ENCODE measurements around the gene SOX21. TPM values are rescaled to one million over a fixed set of nuclear protein-coding genes. Genes with fewer than 3 reads are reported as not detected.

Gene SOX21
- total and polyA plus RNA-seq, 2 of the 8 experiments (the other 6 are each of a cell fraction or from before 2014, with no cell fraction given) = 3.9 TPM

- Histone ChIP-seq H3K4me2 (ENCODE audit: insufficient read depth in 1 of 2, low read depth in 2 of 2, low read length in 2 of 2) (no peak overlapping the region), H2AFZ (ENCODE audit: low read length) (no peak overlapping the region), H2BK5ac (ENCODE audit: low read depth, low read length) (no peak overlapping the region), H2BK120ac (replicated peaks; ENCODE audit: low read depth, low read length) (no peak overlapping the region), H3K18ac (ENCODE audit: extremely low read depth, low read length) (no peak overlapping the region), H3K27ac (ENCODE audit: low read depth, low read length) (no peak overlapping the region), H3K9me3 (ENCODE audit: insufficient read depth in 2 of 2, low read depth in 1 of 2, low read length in 1 of 2) (peaks cover 4 to 6% of the 10 kb centered on the region in 2 experiments; a peak in 2 of 4 replicates), H3K79me1 (ENCODE audit: low read depth, low read length) (no peaks in the 10 kb centered on the region), H3K36me3 (ENCODE audit: control insufficient read depth in 2 of 4, insufficient read depth in 4 of 4, low read length in 3 of 4) (no peaks in the 10 kb centered on the region), H4K5ac (ENCODE audit: insufficient read length, low read depth, low read length) (no peak overlapping the region), H3K4me1 (replicated peaks in 1 of 4; ENCODE audit: control insufficient read depth in 3 of 4, insufficient read depth in 4 of 4, low read length in 3 of 4) (peaks cover 6 to 10% (median 8%) of the 10 kb centered on the region in 4 experiments; a peak in 6 of 7 replicates), H2BK15ac (ENCODE audit: low read length) (no peak overlapping the region), H3K27me3 (replicated peaks in 1 of 4; ENCODE audit: control insufficient read depth in 3 of 4, extremely low read depth in 1 of 4, insufficient read depth in 3 of 4, low read length in 3 of 4) (no peaks in the 10 kb centered on the region), H2BK12ac (ENCODE audit: low read depth, low read length) (no peak overlapping the region), H3K56ac (replicated peaks; ENCODE audit: insufficient read length, low read depth, low read length) (no peak overlapping the region), H3K79me2 (ENCODE audit: control insufficient read depth in 1 of 2, insufficient read depth in 2 of 2, low read length in 2 of 2) (no peaks in the 10 kb centered on the region), H2BK20ac (ENCODE audit: low read length) (no peak overlapping the region), H3K9ac (replicated peaks in 1 of 4; ENCODE audit: extremely low read depth in 1 of 4, low read depth in 3 of 4, low read length in 3 of 4) (no peak overlapping the region), H3K23ac (ENCODE audit: insufficient read length) (no peak overlapping the region), H4K8ac (ENCODE audit: extremely low read depth, insufficient read depth, low read length) (no peak overlapping the region), H3K23me2 (ENCODE audit: low read depth, low read length) (0 out of 2 replicates have a peak, but pooled peaks cover 3% of the 10 kb centered on the region), H4K91ac (replicated peaks; ENCODE audit: insufficient read length, low read length) (no peak overlapping the region), H2AK5ac (ENCODE audit: low read depth, low read length) (no peak overlapping the region), H4K20me1 (replicated peaks in 1 of 2; ENCODE audit: control insufficient read depth in 1 of 2, insufficient read depth in 2 of 2, low read length in 2 of 2) (no peaks in the 10 kb centered on the region), H3K4ac (replicated peaks; ENCODE audit: insufficient read length, low read depth, low read length) (no peak overlapping the region), H3K4me3 (ENCODE audit: extremely low read depth in 1 of 4, insufficient read depth in 2 of 4, low read depth in 3 of 4, low read length in 4 of 4) (no peak overlapping the region), H3K14ac (ENCODE audit: insufficient read length) (no peak overlapping the region)
- CTCF ChIA-PET (ENCODE audit: partially characterized antibody) = no interaction called here
- FAIRE-seq = no peak
- WGBS, 2 experiments (ENCODE audit: extremely low coverage in 1 of 2, insufficient coverage in 1 of 2, insufficient read length in 1 of 2, insufficient replicate concordance in 2 of 2, low coverage in 1 of 2, low lambda C conversion rate in 2 of 2, missing lambda C conversion rate in 1 of 2) = 97% methylated on average over 22 of the region's 22 CpGs; no CpG with 5 or more reads in 1 of the 2 experiments
- DNase-seq (ENCODE audit: low read depth in 1 of 2, low spot score in 2 of 2) = no peak
- POLR2A ChIA-PET (ENCODE audit: partially characterized antibody) = interaction anchor here (0.8 kb wide), 1 partner anchor 12 kb away, joined by 3 read pairs; no protein-coding TSS in a partner anchor
- TF ChIP-seq SP4 (IDR thresholded peaks at IDR 0.05; ENCODE audit: low read length) (no peak), RXRA (IDR thresholded peaks at IDR 0.05; ENCODE audit: insufficient read depth, low read depth, low read length) (no peak), EP300 (IDR thresholded peaks at IDR 0.05; ENCODE audit: borderline replicate concordance in 1 of 2, low read depth in 2 of 2, low read length in 2 of 2) (no peak), TAF1 (IDR thresholded peaks at IDR 0.05; ENCODE audit: low read depth, low read length) (no peak), POLR2A (IDR thresholded peaks at IDR 0.05; ENCODE audit: control extremely low read depth in 1 of 2, low read depth in 2 of 2, low read length in 2 of 2) (no peak), RNF2 (IDR thresholded peaks at IDR 0.05; ENCODE audit: borderline replicate concordance, low read depth, low read length, missing control alignments, poor library complexity, severe bottlenecking) (no peak), PHF8 (conservative IDR thresholded peaks at IDR 0.05; ENCODE audit: low read depth, low read length) (no peak), CHD1 (IDR thresholded peaks at IDR 0.05; ENCODE audit: low read depth, low read length) (no peak), EGR1 (IDR thresholded peaks at IDR 0.05; ENCODE audit: borderline replicate concordance, low read depth, low read length) (no peak), BACH1 (IDR thresholded peaks at IDR 0.05; ENCODE audit: low read length) (no peak), SUZ12 (IDR thresholded peaks at IDR 0.05; ENCODE audit: low read length) (no peak), ZNF274 (IDR thresholded peaks at IDR 0.05; ENCODE audit: borderline replicate concordance, extremely low read depth, low read length) (no peak), FOSL1 (IDR thresholded peaks at IDR 0.05; ENCODE audit: insufficient read depth, low read depth, low read length) (no peak)
Observed at GRCh38 chr13:94759120-94759728, 46.9 kb upstream of the SOX21 start.
